Epithelial cell of esophagus (primary cell): Measurements from ENCODE around the gene CRYBG1.

Experiments
- DNase-seq: peaks from one replicate; pipeline ENCODE4 v3.0.0; 2010; ENCODE audit warnings: low read depth
- H3K4me3 ChIP-seq: 2 replicates; pipeline ENCODE4 v1.5.1; 2011; ENCODE audit warnings: mild to moderate bottlenecking, low read length, control low read depth
- CTCF ChIP-seq: IDR thresholded peaks from 2 replicates; pipeline ENCODE4 v1.5.1; 2011; ENCODE audit warnings: low read depth, mild to moderate bottlenecking, low read length, control low read depth, inconsistent platforms; ENCODE audit not compliant: insufficient read depth; ENCODE audit errors: missing control alignments

The CRYBG1 gene

GRCh38 chr6:106411056-106411455, 50.5 kb downstream of the CRYBG1 start:
- H3K4me3 ChIP-seq, result no peak overlapping the region
- DNase-seq, result no peak
- no peak for TF ChIP-seq CTCF

GRCh38 chr6:106411643-106412200, 51.2 kb downstream of the CRYBG1 start:
- peak; percentile 21 for DNase-seq
- TF ChIP-seq CTCF, result no peak
- H3K4me3 ChIP-seq, result no peak overlapping the region

- peak; percentile 68 for DNase-seq
- TF ChIP-seq CTCF, result no peak
- H3K4me3 ChIP-seq, result no peak overlapping the region
These were observed 52.5 kb downstream of the CRYBG1 start for GRCh38 chr6:106413016-106413415.

- no peak for TF ChIP-seq CTCF
- DNase-seq, result no peak
- H3K4me3 ChIP-seq, result no peak overlapping the region
These were observed 53.2 kb downstream of the CRYBG1 start for GRCh38 chr6:106413722-106414121.

GRCh38 chr6:106415921-106416320, 55.4 kb downstream of the CRYBG1 start:
- TF ChIP-seq CTCF, result no peak
- no peak overlapping the region for H3K4me3 ChIP-seq

GRCh38 chr6:106417572-106418147, 57.1 kb downstream of the CRYBG1 start:
- no peak for DNase-seq
- TF ChIP-seq CTCF, result no peak
- H3K4me3 ChIP-seq, result no peak overlapping the region

More at GRCh38 chr6:106415921-106416320, 55.4 kb downstream of the CRYBG1 start:
- no peak for DNase-seq
